HepG2 (cell line): Measurements from ENCODE around the gene RFC2. TPM values are rescaled to one million over a fixed set of nuclear protein-coding genes. Genes with fewer than 3 reads are reported as not detected.
A peak's percentile ranks its signal among the peaks of the same experiment; 100 is the strongest.

Experiments used
- CC2D1A ChIP-seq: sonication (generic); formaldehyde crosslinking; IDR thresholded peaks from 2 replicates; pipeline ENCODE4 v1.8.1; 2023; ENCODE audit warnings: mild to moderate bottlenecking, missing genetic modification reagents
- CREM ChIP-seq, 2 experiments: sonication (generic) in 1 of 2; formaldehyde crosslinking in 1 of 2; IDR thresholded peaks; 2 replicates each; pipeline versions ENCODE4 v1.4.0 to v1.6.1; 2016 to 2020; ENCODE audit warnings: antibody characterized with exemption in 1 of 2, mild to moderate bottlenecking in 1 of 2, missing genetic modification reagents in 1 of 2
- HOXA3 ChIP-seq: sonication (generic); formaldehyde crosslinking; IDR thresholded peaks from 2 replicates; pipeline ENCODE4 v1.5.0; 2020; ENCODE audit warnings: missing genetic modification reagents
- KLF16 ChIP-seq, 2 experiments: sonication (generic) in 1 of 2; formaldehyde crosslinking in 1 of 2; IDR thresholded peaks; 2 replicates each; pipeline versions ENCODE4 v1.6.1 to v1.8.0; 2016 to 2023; ENCODE audit warnings: missing genetic modification reagents in 2 of 2, missing compliant biosample characterization in 1 of 2
- MIXL1 ChIP-seq: IDR thresholded peaks from 2 replicates; pipeline ENCODE4 v1.6.1; 2016
- SMC3 ChIP-seq: IDR thresholded peaks from 2 replicates; pipeline ENCODE4 v1.6.1; 2011; ENCODE audit warnings: low read length, improper control_type of control experiment
- TEAD3 ChIP-seq: optimal IDR thresholded peaks from 2 replicates; pipeline ENCODE3; 2016; ENCODE audit warnings: borderline replicate concordance
- U2AF1 ChIP-seq: fragments of 200-400 bp; formaldehyde crosslinking; optimal IDR thresholded peaks from 2 replicates; pipeline ENCODE3; 2017; ENCODE audit warnings: mild to moderate bottlenecking, low read depth, low read length
- polyA plus RNA-seq, 8 experiments: library from polyadenylated mRNA; depleted of rRNA in 3 of 8; stranded (reverse) in 7 of 8; unstranded in 1 of 8; fragments of >200 nt; fragmentation: Illumina TruSeq in 4 of 8; extraction: Trizol in 4 of 8; gene quantifications; 2 replicates each; pipeline versions ENCODE4 v1.2.1 to v1.2.3, GENCODE V29; 2011 to 2016; ENCODE audit warnings: low read depth in 4 of 8, missing spikeins in 1 of 8, mixed read lengths in 1 of 8; ENCODE audit not compliant: insufficient read depth in 1 of 8
- total RNA-seq, 5 experiments: library from RNA; depleted of rRNA; stranded (reverse); fragments of >200 nt; fragmentation: Illumina TruSeq; extraction: Trizol; gene quantifications; 2 replicates each; pipeline ENCODE4 v1.2.3, GENCODE V29; 2016; ENCODE audit warnings: low read depth in 1 of 5
- TF ChIP-seq, protein P1 (sequence below): sonication (generic); formaldehyde crosslinking; IDR thresholded peaks from 2 replicates; pipeline ENCODE4 v1.9.0; 2021; ENCODE audit warnings: mild to moderate bottlenecking, missing genetic modification reagents
- TF ChIP-seq, protein P2 (sequence below): sonication (generic); formaldehyde crosslinking; IDR thresholded peaks from 2 replicates; pipeline ENCODE4 v1.9.0; 2021; ENCODE audit warnings: missing genetic modification reagents, mild to moderate bottlenecking, borderline replicate concordance
- TF ChIP-seq, protein P3 (sequence below): sonication (generic); formaldehyde crosslinking; IDR thresholded peaks from 2 replicates; pipeline ENCODE4 v1.4.0; 2020; ENCODE audit warnings: missing genetic modification reagents
- TF ChIP-seq, protein P4 (sequence below): sonication (generic); formaldehyde crosslinking; IDR thresholded peaks from 2 replicates; pipeline ENCODE4 v1.4.0; 2020; ENCODE audit warnings: missing genetic modification reagents, borderline replicate concordance

The RFC2 gene
- total and polyA plus RNA-seq, 2 of the 13 experiments (the other 11 are each of a cell fraction or from before 2014, with no cell fraction given), result 14.6 to 43.5 TPM

DNA sequence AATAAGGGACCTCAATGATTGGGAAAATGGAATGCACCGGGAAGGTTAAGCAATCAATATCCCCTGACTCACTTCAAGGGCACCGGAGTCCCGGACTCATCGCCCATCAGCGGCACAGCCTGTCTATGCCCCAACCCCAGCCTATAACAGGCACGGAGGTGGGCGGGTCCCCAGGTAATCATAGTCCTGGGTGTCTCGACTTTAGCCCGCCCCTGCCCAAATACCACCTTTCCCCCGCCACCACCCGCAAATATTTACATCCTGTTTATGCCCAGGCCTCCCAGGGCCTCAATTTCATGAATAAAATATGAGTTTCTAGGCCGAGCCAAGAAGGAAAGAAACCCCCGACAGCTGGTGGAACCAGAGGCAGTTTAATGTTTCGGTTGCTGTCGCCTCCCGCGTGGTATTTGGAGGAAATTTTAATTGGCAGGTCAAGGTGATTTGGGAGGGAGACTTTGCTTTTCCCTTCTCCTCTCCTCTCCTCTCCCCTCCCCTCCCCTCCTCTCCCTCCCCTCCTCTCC, 15.6 kb upstream of the RFC2 start (continued):
- TF ChIP-seq, protein P1, sequence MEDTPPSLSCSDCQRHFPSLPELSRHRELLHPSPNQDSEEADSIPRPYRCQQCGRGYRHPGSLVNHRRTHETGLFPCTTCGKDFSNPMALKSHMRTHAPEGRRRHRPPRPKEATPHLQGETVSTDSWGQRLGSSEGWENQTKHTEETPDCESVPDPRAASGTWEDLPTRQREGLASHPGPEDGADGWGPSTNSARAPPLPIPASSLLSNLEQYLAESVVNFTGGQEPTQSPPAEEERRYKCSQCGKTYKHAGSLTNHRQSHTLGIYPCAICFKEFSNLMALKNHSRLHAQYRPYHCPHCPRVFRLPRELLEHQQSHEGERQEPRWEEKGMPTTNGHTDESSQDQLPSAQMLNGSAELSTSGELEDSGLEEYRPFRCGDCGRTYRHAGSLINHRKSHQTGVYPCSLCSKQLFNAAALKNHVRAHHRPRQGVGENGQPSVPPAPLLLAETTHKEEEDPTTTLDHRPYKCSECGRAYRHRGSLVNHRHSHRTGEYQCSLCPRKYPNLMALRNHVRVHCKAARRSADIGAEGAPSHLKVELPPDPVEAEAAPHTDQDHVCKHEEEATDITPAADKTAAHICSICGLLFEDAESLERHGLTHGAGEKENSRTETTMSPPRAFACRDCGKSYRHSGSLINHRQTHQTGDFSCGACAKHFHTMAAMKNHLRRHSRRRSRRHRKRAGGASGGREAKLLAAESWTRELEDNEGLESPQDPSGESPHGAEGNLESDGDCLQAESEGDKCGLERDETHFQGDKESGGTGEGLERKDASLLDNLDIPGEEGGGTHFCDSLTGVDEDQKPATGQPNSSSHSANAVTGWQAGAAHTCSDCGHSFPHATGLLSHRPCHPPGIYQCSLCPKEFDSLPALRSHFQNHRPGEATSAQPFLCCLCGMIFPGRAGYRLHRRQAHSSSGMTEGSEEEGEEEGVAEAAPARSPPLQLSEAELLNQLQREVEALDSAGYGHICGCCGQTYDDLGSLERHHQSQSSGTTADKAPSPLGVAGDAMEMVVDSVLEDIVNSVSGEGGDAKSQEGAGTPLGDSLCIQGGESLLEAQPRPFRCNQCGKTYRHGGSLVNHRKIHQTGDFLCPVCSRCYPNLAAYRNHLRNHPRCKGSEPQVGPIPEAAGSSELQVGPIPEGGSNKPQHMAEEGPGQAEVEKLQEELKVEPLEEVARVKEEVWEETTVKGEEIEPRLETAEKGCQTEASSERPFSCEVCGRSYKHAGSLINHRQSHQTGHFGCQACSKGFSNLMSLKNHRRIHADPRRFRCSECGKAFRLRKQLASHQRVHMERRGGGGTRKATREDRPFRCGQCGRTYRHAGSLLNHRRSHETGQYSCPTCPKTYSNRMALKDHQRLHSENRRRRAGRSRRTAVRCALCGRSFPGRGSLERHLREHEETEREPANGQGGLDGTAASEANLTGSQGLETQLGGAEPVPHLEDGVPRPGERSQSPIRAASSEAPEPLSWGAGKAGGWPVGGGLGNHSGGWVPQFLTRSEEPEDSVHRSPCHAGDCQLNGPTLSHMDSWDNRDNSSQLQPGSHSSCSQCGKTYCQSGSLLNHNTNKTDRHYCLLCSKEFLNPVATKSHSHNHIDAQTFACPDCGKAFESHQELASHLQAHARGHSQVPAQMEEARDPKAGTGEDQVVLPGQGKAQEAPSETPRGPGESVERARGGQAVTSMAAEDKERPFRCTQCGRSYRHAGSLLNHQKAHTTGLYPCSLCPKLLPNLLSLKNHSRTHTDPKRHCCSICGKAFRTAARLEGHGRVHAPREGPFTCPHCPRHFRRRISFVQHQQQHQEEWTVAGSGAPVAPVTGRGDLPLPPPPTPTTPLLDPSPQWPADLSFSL (CRISPR knock-in tag), result no peak
- TF ChIP-seq MIXL1 (CRISPR knock-in tag) (no peak; the same call in 1 of the 2 replicates), TEAD3 (peak; percentile 63), KLF16 (CRISPR knock-in tag; IDR thresholded peaks at IDR 0.05) (peak in 1 of 2 experiments; percentile 30; a peak in 1 of 4 replicates), SMC3 (peak; percentile 6; the same call in 1 of the 2 replicates), CC2D1A (no peak), CREM (IDR thresholded peaks at IDR 0.05) (no peak), CREM (CRISPR knock-in tag; IDR thresholded peaks at IDR 0.05) (no peak), U2AF1 (peak; percentile 44), HOXA3 (peak; percentile 38; the same call in 1 of the 2 replicates)
- TF ChIP-seq, protein P2, sequence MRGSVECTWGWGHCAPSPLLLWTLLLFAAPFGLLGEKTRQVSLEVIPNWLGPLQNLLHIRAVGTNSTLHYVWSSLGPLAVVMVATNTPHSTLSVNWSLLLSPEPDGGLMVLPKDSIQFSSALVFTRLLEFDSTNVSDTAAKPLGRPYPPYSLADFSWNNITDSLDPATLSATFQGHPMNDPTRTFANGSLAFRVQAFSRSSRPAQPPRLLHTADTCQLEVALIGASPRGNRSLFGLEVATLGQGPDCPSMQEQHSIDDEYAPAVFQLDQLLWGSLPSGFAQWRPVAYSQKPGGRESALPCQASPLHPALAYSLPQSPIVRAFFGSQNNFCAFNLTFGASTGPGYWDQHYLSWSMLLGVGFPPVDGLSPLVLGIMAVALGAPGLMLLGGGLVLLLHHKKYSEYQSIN (CRISPR knock-in tag), result no peak
- TF ChIP-seq, protein P3, sequence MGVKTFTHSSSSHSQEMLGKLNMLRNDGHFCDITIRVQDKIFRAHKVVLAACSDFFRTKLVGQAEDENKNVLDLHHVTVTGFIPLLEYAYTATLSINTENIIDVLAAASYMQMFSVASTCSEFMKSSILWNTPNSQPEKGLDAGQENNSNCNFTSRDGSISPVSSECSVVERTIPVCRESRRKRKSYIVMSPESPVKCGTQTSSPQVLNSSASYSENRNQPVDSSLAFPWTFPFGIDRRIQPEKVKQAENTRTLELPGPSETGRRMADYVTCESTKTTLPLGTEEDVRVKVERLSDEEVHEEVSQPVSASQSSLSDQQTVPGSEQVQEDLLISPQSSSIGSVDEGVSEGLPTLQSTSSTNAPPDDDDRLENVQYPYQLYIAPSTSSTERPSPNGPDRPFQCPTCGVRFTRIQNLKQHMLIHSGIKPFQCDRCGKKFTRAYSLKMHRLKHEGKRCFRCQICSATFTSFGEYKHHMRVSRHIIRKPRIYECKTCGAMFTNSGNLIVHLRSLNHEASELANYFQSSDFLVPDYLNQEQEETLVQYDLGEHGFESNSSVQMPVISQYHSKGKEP (CRISPR knock-in tag), result no peak
- TF ChIP-seq, protein P4, sequence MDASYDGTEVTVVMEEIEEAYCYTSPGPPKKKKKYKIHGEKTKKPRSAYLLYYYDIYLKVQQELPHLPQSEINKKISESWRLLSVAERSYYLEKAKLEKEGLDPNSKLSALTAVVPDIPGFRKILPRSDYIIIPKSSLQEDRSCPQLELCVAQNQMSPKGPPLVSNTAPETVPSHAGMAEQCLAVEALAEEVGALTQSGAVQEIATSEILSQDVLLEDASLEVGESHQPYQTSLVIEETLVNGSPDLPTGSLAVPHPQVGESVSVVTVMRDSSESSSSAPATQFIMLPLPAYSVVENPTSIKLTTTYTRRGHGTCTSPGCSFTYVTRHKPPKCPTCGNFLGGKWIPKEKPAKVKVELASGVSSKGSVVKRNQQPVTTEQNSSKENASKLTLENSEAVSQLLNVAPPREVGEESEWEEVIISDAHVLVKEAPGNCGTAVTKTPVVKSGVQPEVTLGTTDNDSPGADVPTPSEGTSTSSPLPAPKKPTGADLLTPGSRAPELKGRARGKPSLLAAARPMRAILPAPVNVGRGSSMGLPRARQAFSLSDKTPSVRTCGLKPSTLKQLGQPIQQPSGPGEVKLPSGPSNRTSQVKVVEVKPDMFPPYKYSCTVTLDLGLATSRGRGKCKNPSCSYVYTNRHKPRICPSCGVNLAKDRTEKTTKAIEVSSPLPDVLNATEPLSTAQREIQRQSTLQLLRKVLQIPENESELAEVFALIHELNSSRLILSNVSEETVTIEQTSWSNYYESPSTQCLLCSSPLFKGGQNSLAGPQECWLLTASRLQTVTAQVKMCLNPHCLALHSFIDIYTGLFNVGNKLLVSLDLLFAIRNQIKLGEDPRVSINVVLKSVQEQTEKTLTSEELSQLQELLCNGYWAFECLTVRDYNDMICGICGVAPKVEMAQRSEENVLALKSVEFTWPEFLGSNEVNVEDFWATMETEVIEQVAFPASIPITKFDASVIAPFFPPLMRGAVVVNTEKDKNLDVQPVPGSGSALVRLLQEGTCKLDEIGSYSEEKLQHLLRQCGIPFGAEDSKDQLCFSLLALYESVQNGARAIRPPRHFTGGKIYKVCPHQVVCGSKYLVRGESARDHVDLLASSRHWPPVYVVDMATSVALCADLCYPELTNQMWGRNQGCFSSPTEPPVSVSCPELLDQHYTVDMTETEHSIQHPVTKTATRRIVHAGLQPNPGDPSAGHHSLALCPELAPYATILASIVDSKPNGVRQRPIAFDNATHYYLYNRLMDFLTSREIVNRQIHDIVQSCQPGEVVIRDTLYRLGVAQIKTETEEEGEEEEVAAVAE (CRISPR knock-in tag), result no peak
